Activated CD4-positive, CD25-positive, alpha-beta regulatory T cell treated with anti-CD3 and anti-CD28 coated beads, Interleukin-2, amount 50 U/mL, for 72 hours (primary cell): ENCODE measurements around the gene ZNF48.

Experiments used
- DNase-seq: peaks from one replicate; pipeline ENCODE4 v3.0.0; 2021

The ZNF48 gene

GRCh38 chr16:30444231-30445148 is 49.3 kb downstream of the ZNF48 start:
- DNase-seq, result no peak

- DNase-seq, result no peak
Observed at GRCh38 chr16:30445149-30445407, 49.9 kb downstream of the ZNF48 start.

GRCh38 chr16:30445408-30446202 is 50.4 kb downstream of the ZNF48 start, which contains the start of gene SEPHS2:
Gene SEPHS2, minus strand, starts transcription at chr16:30445874. Its CDS starts 147 bp downstream, at chr16:30445727.
- DNase-seq, result peak; percentile 96

- no peak for DNase-seq
Observed at GRCh38 chr16:30446203-30446595, 51.0 kb downstream of the ZNF48 start.

- no peak for DNase-seq
Observed at GRCh38 chr16:30447512-30448226, 52.4 kb downstream of the ZNF48 start.

GRCh38 chr16:30449116-30449435 is 53.9 kb downstream of the ZNF48 start:
- DNase-seq, result no peak
